ENCODE data around the gene LPCAT2.
"Not testable (repeated sequence)": the region's sequence is repeated elsewhere in the genome, so short reads cannot be mapped to it uniquely, and the experiment has no call there.

LPCAT2 gene

GRCh38 chr16:55605754-55606336 lies 97.0 kb downstream of the LPCAT2 start:
- no peak for DNase-seq (ENCODE audit: low spot score)

GRCh38 chr16:55613613-55614335 lies 104.9 kb downstream of the LPCAT2 start:
- no peak for DNase-seq (ENCODE audit: low spot score)

- DNase-seq (ENCODE audit: low spot score) = no peak
Observed at GRCh38 chr16:55615071-55615470, 106.2 kb downstream of the LPCAT2 start.

- DNase-seq (ENCODE audit: low spot score) = not testable (repeated sequence)
Observed at GRCh38 chr16:55615670-55616069, 106.8 kb downstream of the LPCAT2 start.

- DNase-seq (ENCODE audit: low spot score) = no peak
Observed at GRCh38 chr16:55621771-55622170, 112.9 kb downstream of the LPCAT2 start.

GRCh38 chr16:55622272-55622671 lies 113.4 kb downstream of the LPCAT2 start:
- DNase-seq (ENCODE audit: low spot score) = no peak

- no peak for DNase-seq (ENCODE audit: low spot score)
Observed at GRCh38 chr16:55622930-55623561, 114.2 kb downstream of the LPCAT2 start.

GRCh38 chr16:55623640-55624039 lies 114.8 kb downstream of the LPCAT2 start:
- no peak for DNase-seq (ENCODE audit: low spot score)

GRCh38 chr16:55624696-55625095 lies 115.8 kb downstream of the LPCAT2 start:
- DNase-seq (ENCODE audit: low spot score) = no peak

GRCh38 chr16:55625843-55626242 lies 117.0 kb downstream of the LPCAT2 start:
- DNase-seq (ENCODE audit: low spot score) = no peak

- no peak for DNase-seq (ENCODE audit: low spot score)
Observed at GRCh38 chr16:55628306-55628968, 119.6 kb downstream of the LPCAT2 start.

- DNase-seq (ENCODE audit: low spot score) = no peak
Observed at GRCh38 chr16:55630774-55631173, 121.9 kb downstream of the LPCAT2 start.

GRCh38 chr16:55632259-55632658 lies 123.4 kb downstream of the LPCAT2 start:
- no peak for DNase-seq (ENCODE audit: low spot score)

GRCh38 chr16:55634193-55634592 lies 125.3 kb downstream of the LPCAT2 start:
- no peak for DNase-seq (ENCODE audit: low spot score)

Measured in HuH-7.5 (cell line).